Neutrophil (primary cell): Measurements from ENCODE around the gene HDGFL2.

Experiments used
- H3K27ac ChIP-seq: fragments of 200-600 bp; sonication (generic); 2 replicates; pipeline ENCODE4 v1.5.1; 2016; ENCODE audit warnings: mild to moderate bottlenecking, moderate library complexity
- H3K27me3 ChIP-seq: fragments of 200-600 bp; sonication (generic); 2 replicates; pipeline ENCODE4 v1.6.0; 2016; ENCODE audit warnings: mild to moderate bottlenecking
- H3K36me3 ChIP-seq: fragments of 200-600 bp; sonication (generic); 2 replicates; pipeline ENCODE4 v1.5.1; 2017
- H3K4me1 ChIP-seq, 2 experiments: fragments of 200-600 bp in 1 of 2; sonication (generic) in 1 of 2; 1 replicate in 1 of 2; 2 replicates in 1 of 2; pipeline versions ENCODE4 v1.5.1 to v1.6.1; 2013 to 2016; ENCODE audit warnings: low read depth in 1 of 2, low read length in 1 of 2, mild to moderate bottlenecking in 1 of 2, moderate library complexity in 1 of 2; ENCODE audit not compliant: control insufficient read depth in 1 of 2, insufficient read depth in 1 of 2
- H3K4me3 ChIP-seq, 2 experiments: fragments of 200-600 bp in 1 of 2; sonication (generic) in 1 of 2; 1 replicate in 1 of 2; 2 replicates in 1 of 2; pipeline ENCODE4 v1.5.1; 2013 to 2016; ENCODE audit warnings: low read depth in 1 of 2, low read length in 1 of 2, mild to moderate bottlenecking in 1 of 2, moderate library complexity in 1 of 2
- H3K9me3 ChIP-seq: fragments of 200-600 bp; sonication (generic); 2 replicates; pipeline ENCODE4 v1.5.1; 2016
- CTCF ChIP-seq: fragments of 200-600 bp; sonication (generic); IDR thresholded peaks from 2 replicates; pipeline ENCODE4 v1.5.1; 2016; ENCODE audit warnings: antibody characterized with exemption

HDGFL2 gene

GRCh38 chr19:4495471-4495870 lies 23.4 kb downstream of the HDGFL2 start:
- H3K9me3 ChIP-seq: no peaks in the 10 kb centered on the region
- peaks cover 80% of the 10 kb centered on the region for H3K36me3 ChIP-seq
- H3K27me3 ChIP-seq: no peaks in the 10 kb centered on the region
- no peak overlapping the region for H3K27ac ChIP-seq
- no peak overlapping the region for H3K4me3 ChIP-seq
- no peak for TF ChIP-seq CTCF
- H3K4me1 ChIP-seq: no peaks in the 10 kb centered on the region

GRCh38 chr19:4496304-4496703 lies 24.2 kb downstream of the HDGFL2 start:
- Histone ChIP-seq H3K4me3 (no peak overlapping the region), H3K4me1 (no peaks in the 10 kb centered on the region), H3K27ac (no peak overlapping the region), H3K36me3 (peaks cover 87% of the 10 kb centered on the region), H3K9me3 (no peaks in the 10 kb centered on the region), H3K27me3 (no peaks in the 10 kb centered on the region)
- no peak for TF ChIP-seq CTCF

- H3K4me3 ChIP-seq: no peak overlapping the region
- H3K9me3 ChIP-seq: no peaks in the 10 kb centered on the region
- no peaks in the 10 kb centered on the region for H3K4me1 ChIP-seq
- H3K27ac ChIP-seq: no peak overlapping the region
- peaks cover 93% of the 10 kb centered on the region for H3K36me3 ChIP-seq
- H3K27me3 ChIP-seq: no peaks in the 10 kb centered on the region
- TF ChIP-seq CTCF: no peak
Observed at GRCh38 chr19:4497770-4498389, 25.8 kb downstream of the HDGFL2 start.

GRCh38 chr19:4498694-4499093 lies 26.6 kb downstream of the HDGFL2 start:
- Histone ChIP-seq H3K9me3 (no peaks in the 10 kb centered on the region), H3K36me3 (peaks cover 94% of the 10 kb centered on the region), H3K4me3 (no peak overlapping the region), H3K27ac (no peak overlapping the region), H3K4me1 (no peaks in the 10 kb centered on the region), H3K27me3 (no peaks in the 10 kb centered on the region)
- TF ChIP-seq CTCF: no peak

GRCh38 chr19:4499318-4499717 lies 27.2 kb downstream of the HDGFL2 start:
- H3K27me3 ChIP-seq: no peaks in the 10 kb centered on the region
- no peak overlapping the region for H3K27ac ChIP-seq
- H3K4me1 ChIP-seq: no peaks in the 10 kb centered on the region
- H3K4me3 ChIP-seq: no peak overlapping the region
- no peak for TF ChIP-seq CTCF
- H3K9me3 ChIP-seq: no peaks in the 10 kb centered on the region
- H3K36me3 ChIP-seq: peaks cover 94% of the 10 kb centered on the region

- Histone ChIP-seq H3K9me3 (no peaks in the 10 kb centered on the region), H3K27me3 (no peaks in the 10 kb centered on the region), H3K4me1 (no peaks in the 10 kb centered on the region), H3K27ac (no peak overlapping the region), H3K36me3 (peaks cover 94% of the 10 kb centered on the region), H3K4me3 (no peak overlapping the region)
- TF ChIP-seq CTCF: no peak
Observed at GRCh38 chr19:4499855-4500254, 27.8 kb downstream of the HDGFL2 start.
